GM19372 (cell line): ENCODE measurements around the gene UNC79.

Source experiments
- ATAC-seq: cut with Tn5 transposase; IDR thresholded peaks from one replicate; pipeline ENCODE4 v1.9.1; 2021; ENCODE audit warnings: mild to moderate bottlenecking, low read depth, moderate library complexity; ENCODE audit not compliant: unreplicated experiment

Gene UNC79

DNA sequence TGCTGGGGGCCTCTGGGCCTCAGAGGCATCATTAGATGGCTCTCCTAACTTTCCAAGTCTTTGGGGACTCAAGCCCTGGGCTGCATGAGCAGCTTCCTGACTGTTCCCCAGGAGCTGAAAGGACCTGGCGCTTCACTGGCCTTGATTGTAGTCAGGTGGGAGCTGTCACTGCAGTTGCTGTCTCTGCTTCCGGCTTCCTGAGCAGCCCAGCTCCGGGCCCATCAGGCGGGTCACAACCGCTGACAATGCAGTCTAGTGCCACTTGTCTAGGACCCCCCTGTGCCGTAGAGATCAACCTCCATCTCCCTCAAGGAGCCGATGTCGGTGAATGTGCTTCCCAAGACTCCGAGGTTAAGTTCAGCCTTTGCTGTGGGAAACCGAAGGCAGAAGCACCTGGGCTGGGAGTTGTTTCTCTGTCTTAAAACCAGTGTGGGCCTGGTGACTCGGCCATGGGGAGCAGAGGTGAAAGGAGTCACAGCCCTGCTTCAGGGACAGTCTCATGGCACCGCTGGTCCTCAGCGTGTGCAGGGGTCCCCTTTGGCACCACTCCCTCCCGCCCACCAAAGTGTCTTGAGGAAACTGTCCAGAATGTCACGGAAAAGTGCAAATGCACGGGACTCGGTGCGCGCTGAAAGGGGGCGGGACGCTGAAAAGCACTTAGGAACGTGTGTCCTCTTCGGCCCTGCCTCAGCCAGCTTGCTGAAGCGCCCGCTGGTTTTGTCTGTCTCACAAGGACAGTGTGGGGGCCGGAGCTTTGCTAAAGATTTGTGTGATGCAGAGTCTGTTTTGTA lies 312.7 kb downstream of the UNC79 start:
- no peak for ATAC-seq

DNA sequence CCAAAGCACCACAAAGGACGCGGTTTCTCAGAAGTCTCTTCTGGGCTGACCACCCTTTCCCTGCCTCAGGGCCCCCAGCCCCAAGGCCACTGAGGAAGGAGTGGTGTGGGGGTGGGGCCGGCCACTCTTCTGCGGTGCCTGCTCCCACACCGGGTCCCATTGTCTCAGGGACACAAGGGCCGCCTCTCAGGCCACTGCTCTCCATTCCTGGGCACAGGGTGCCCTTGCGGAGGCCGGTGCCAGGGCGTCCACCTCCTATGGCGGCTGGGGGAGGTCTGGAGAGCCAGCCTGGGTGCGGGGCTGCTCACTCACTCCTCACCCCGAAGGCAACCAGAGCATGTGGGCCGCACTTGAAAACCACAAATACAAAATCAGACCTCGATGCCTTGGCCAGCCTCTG lies 313.4 kb downstream of the UNC79 start:
- no peak for ATAC-seq

DNA sequence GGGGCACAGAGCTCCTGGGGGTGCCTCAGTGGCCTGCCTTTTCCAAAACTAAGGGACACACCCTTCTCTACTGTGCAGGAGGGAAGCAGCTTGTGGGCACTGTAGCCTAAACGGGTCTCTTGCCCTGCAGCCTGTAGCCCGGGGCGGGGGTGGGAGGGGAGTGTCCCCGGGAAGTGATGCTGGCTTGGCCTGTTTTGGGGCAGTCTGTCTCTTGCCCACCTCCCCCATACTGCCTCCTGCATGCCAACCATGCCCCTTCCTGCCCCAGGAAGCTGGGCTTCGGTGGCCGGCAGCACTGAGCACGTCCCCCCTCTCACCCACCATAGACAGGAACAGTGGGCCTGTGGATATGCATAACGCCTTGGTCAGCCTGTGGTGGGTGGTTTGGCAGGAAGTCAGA lies 314.1 kb downstream of the UNC79 start:
- no peak for ATAC-seq

DNA sequence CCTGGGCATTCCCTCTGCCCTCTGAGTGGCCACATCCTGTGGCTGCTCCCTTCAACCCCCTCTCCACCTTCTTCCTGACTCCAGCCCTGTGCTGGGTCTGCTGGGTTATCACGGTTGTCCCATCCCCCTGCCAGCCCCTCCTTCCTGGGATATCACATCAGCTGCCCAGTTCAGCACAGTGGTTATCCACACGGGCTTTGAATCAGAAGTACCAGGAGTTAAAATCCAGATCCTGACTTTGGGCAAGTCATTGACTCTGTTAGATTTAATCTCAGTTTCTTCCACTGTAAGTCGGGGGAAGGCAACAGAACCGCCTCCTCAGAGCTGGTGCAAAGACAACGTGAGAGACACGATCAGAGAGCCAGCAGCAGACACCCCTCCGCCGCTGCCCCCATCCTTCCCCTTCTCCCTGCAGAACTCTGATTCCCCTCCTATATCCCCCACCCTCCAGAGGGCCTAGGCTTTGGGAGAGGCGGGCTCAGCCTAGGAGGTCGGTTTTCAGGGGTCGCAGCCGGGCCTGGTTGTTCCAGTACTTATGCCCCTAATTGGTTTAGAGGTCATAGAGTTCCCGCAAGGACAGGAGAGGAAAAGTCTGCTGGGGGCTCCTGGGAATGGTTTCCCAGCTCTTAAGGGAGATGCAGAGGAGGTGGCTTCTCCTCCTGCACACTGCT lies 315.0 kb downstream of the UNC79 start:
- no peak for ATAC-seq

DNA sequence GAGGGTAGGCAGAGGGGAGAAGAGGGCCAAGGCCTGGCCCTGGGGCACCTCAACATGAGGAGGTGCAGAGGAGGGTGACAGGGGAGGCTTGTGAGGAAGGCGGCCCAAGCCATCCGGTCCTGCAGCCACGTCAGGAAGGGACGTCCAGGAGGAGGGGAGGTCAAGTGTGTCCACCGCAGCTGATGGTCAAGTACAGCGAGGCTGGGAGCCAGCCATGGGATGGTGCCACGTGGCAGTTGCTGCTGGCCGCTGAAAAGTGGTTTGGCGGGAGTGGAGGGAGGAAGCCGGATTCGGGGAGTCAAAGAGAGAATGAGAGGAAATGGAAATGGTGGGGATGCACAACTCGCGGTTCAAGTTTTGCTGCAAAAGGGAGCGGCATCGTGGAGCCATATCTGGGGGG lies 316.4 kb downstream of the UNC79 start:
- ATAC-seq = no peak

DNA sequence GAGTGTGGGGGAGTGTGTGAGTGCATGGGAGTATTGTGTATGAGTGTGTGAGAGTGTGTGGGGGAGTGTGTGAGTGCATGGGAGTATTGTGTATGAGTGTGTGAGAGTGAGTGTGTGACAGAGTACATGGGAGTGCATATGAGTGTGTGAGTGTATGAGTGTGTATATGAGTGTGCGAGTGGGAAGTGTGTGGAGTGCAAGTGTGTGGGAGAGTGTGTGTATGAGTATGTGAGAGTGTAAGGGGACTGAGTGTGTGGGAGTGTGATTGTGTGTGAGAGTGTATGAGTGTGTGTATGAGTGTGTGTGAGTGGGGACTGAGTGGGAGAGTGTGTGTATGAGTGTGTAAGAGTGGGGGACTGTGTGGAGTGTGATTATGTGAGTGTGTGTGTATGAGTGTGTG lies 316.8 kb downstream of the UNC79 start:
- ATAC-seq = no peak

DNA sequence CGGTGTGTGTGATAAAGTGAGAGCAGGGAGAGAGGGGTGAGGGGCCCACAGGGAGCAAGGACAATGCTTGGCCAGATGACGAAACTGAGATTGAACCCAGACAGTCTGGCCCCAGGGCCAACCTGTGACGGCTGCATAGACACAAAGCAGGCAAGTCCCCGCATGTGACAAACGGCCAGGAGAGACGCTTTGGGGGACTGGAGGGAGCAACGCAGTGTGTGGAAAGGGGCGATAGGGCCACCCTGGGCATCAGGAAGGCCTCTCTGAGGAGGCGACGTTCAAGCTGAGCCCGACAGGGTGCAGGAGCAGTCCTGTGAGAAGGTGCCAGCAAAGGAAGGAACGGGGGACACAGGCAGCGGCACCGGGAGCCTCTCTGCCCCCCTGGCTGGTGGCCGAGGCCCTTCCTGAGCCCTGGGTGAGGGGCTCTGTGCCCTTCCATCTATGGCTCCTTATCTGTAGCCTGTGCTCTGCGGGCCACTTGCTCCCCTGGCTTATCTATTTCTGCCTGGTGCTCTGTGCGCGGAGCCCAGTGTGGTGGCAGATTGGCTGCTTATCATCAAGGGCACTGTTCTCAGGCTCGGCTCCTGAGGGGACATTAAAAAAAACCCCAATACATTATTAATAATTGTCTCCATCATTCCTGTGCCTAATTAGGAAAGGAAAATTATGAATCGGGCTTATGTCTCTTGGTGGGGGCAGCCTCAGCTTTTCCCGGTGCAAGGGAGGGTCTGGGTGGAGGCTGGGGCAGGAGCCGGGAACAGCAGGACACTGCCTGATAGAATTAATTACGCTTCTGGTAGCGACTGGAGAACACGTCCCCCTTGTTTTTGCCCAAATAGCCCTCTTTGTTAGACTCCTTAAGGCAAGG lies 317.7 kb downstream of the UNC79 start:
- ATAC-seq = no peak

DNA sequence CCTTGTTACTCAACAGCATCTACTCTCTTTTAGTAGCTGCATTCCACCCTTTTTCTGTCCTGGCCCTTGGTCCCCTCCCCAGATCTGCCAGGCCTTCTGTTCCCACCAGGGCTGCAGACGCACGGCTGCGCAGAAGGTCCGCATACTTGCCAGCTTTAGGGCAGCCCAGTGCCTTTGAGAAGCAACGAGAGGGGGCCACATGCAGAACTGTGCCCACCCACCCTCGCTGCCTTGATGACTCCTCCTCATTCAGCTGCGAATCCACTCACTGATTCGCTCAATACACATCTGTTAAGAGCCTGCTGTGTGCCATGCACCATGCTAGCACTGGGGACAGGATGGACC lies 318.3 kb downstream of the UNC79 start:
- ATAC-seq = no peak

DNA sequence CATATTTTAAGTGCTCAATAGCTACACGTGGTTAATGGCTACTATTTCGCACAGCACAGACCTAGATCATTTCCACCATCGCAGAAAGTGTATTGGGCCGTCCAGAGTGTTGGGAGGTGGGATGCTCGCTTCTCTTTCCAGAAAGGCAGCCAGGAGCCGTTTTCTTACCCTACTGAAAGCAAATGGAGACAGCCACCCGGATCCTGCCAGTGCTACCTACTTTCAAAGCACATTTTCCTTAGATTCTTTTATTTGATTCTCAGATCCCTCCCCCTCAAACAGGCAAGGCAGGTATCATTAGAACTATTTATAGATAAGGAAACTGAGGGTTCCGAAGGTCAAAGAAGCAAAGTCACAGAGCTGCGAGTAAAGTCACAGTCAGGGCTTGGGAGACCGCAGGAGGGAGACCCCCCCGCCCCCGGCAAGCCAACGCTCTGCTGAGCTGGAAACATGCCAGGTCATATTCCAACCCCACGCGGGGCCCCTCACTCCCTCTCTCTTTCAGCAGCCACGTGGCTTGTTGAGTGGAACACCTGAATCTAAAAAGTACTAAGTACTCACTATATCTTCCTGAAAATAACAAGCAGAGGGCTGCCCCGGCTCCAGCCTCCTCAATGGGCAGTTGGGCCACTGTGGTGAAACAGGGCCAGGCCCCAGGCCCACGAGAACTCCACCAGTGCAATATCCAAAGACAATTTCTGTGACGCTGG lies 321.4 kb downstream of the UNC79 start:
- ATAC-seq = no peak

DNA sequence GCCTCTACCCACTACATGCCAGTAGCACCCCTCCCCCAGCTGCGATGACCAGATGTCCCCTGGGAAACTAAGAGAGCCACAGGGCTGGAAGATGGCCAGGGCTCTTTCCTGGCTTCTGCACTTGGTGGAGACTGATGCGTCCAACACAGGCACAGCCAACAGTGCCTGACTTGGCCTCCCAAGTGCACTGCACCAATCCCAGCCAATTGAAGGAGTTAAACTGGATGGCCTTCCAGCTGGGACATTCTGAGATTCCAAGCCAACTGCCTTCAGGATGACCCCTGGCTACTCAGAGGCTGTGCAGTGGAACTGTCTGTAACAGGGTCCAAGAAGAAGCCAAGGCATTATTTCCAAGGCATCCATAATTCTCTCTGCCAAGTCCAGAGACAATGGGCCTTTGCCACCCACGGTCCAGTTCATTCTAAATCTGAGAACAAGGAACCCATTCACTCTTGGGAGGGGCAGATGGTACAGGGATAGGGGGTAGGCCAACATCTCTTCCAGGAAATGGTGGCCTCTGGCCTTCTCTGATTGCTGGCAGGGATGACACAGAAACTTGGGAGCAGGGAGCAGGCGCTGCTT lies 322.3 kb downstream of the UNC79 start:
- no peak for ATAC-seq

DNA sequence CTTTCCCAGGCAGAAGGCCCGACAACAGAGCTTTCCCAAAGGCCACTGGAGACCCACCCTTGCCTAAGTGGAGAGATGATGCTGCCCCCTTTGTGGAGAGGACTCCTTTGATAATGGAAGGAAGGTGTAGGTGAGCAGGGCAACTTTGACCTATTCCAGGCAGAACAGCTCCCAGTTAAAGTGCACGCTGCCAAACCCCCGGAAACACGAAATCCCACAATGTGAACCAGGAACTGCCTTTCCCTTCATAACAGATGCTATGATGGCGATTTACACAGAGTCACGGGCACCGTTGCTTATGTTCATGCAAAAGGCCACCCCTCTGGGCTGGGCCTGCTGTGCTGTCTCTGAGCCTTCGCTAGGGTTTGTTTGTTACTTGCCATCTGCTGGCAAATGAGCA lies 322.9 kb downstream of the UNC79 start:
- ATAC-seq = no peak

DNA sequence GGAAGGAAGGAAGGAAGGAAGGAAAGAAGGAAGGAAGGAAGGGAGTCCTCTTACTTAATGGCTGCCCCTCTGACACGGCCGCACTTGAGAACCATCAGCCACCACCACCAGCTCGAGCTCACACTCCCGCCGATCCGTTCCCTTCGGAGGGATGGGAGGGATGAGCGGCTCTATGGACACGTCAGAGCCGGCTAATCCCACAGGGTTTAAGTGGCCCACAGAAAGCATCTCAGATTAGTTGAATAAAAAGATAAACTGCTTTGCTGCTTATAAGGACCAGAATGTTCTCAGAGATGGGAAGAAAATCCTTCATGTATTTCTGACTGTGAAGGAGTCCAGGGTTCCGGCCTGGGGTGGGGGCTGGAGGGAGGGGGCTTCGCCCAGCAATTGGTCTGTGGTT lies 326.5 kb downstream of the UNC79 start:
- ATAC-seq = no peak
